ENCODE data around the gene TMEM37.

Gene TMEM37

DNA sequence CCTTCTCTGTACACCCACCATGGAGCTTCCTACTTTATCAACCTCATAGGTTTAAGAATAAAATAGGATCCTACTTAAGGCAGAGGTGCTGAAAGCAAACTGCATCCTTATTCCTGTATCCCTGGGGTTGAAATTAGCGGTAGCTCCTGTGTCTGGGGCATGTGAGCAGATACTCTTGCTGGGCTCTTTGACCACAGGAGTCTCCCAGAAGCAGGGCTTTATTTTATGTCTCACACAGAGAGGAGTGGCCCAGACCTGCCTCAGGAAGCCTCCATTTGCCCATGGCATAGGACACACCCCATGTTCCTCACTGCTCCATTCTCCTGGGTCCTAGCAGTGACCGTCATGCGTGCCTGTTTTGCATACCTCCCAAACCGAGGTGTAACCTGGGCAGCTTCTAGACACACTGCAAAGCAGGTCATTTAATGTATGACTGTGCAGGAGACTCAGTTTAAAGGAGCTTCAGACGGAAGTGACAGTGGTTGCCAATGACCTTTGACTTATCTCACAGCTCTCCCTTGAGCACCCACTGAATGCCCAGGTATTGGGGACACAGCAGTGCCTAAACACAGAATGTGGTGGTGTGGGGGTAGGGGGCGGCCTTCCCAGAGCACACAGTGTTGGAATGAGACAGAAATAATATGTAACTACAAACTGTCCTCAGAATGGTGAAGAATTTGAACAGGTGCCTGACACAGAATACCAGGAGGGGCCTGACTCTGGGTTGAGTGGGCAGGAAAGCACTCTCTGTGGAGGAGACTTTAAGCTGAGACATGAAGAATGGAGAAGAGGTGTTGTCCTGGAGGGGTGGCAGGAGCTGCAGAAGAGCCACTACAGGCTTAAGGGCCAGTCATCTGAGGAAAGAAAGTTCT, 3.7 kb downstream of the TMEM37 start:
- DNase-seq, result no peak

- no peak for DNase-seq
Measured at GRCh38 chr2:119435953-119436297, 4.3 kb downstream of the TMEM37 start.

DNA sequence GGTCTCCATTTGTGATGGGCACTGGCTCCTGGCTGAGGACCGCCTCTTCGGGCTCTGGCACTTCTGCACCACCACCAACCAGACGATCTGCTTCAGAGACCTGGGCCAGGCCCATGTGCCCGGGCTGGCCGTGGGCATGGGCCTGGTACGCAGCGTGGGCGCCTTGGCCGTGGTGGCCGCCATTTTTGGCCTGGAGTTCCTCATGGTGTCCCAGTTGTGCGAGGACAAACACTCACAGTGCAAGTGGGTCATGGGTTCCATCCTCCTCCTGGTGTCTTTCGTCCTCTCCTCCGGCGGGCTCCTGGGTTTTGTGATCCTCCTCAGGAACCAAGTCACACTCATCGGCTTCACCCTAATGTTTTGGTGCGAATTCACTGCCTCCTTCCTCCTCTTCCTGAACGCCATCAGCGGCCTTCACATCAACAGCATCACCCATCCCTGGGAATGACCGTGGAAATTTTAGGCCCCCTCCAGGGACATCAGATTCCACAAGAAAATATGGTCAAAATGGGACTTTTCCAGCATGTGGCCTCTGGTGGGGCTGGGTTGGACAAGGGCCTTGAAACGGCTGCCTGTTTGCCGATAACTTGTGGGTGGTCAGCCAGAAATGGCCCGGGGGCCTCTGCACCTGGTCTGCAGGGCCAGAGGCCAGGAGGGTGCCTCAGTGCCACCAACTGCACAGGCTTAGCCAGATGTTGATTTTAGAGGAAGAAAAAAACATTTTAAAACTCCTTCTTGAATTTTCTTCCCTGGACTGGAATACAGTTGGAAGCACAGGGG, 5.5 kb downstream of the TMEM37 start:
- DNase-seq, result no peak

- DNase-seq, result no peak
Measured at GRCh38 chr2:119438128-119438656, 6.5 kb downstream of the TMEM37 start.

- no peak for DNase-seq
Measured at GRCh38 chr2:119438726-119439284, 7.2 kb downstream of the TMEM37 start.

GRCh38 chr2:119439574-119440500, 8.2 kb downstream of the TMEM37 start:
- DNase-seq, result no peak

DNA sequence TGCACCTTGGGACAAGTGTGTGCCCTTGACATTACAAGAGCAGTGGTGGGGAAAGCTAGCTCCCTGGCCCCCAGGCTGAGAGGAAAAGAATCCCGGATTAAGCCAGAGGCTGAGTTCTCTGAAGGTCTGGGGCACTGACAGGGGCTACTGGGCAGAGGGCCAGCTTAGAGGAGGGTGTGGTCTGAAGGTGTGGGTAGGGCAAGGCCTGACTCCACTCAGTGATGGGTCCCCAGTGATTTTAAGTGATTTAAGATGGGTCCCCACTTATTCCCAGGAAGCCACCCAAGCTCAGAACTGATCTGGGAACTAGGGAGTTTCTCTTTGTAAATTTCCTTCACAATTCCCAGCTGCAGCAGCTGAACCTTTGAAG, 8.8 kb downstream of the TMEM37 start:
- DNase-seq, result no peak

GRCh38 chr2:119440873-119441272, 9.2 kb downstream of the TMEM37 start:
- no peak for DNase-seq

GRCh38 chr2:119441376-119442225, 9.9 kb downstream of the TMEM37 start:
- DNase-seq, result no peak

DNA sequence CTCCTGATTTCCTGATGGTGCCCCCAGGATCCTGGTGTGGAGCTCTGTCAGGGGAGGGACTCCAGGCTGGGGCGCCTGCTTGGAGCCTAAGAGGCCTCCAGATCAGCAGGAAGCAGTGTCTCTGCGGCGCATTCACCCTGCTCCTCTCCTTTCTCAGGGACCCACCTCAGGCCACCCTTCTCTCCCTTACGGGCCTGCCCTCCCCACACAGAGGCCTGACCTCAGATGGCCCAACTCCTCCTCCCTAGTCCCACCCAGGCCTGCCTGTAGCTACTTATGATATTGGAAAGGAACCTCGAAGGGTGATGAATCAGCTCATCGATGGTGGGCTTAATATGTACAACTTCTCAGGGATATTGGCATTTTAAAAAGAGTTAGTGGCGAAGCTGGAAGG, 10.6 kb downstream of the TMEM37 start:
- DNase-seq, result no peak

- no peak for DNase-seq
Measured at GRCh38 chr2:119442850-119443249, 11.2 kb downstream of the TMEM37 start.

DNA sequence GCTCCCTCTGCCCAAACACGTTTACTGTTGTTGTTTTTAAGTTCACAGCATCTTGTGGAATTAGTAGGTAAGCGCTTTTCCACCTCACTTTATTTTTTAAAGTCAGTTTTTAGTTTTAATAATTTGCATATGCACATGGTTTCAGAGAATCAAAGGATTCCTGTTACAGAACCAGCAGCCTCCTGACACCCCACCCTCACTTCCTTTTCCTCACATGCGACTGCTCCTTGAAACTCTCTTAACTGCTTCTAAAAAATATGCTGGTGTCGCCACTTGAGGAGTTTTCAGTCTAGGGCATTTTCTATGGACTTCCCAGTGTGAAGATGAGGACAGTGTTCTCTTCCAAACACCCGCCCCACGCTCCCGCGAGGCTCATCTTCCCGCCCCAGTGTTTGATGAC, 14.4 kb downstream of the TMEM37 start:
- no peak for DNase-seq

DNA sequence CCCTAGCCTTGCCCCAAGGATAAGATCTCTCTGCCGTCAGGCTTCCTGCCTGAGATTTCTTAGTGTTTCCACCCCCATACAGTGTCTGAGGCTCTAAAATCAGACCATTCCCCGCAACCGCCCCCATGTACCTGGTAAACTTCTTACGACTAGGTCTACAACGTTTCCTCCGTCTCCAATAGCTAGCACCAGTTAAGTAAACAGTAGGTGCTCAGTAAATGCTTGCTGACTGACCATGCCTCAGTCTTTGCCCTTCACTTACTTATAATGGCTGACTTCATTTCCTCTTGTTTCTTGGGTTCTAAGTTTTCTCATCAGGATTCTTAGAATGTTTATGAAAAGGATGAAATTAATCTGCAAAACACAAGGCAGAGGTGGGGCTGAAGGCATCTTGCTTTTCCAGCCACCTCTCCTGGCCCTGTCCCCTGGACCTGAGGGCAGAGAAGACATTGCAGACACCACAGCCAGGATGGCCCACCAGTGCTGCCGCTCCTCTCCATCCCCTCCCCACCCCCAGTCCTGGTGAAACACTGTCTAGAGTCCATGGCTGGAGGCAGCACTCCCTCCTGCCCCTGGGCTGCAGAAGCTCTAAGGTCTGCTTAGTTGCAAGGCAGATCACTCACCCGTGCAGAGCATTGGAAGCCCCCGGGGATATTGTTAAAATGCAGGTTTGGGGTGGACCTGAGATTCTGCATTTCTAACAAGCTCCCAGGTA, 16.9 kb downstream of the TMEM37 start:
- DNase-seq, result no peak

- no peak for DNase-seq
Measured at GRCh38 chr2:119449521-119449920, 17.9 kb downstream of the TMEM37 start.

- DNase-seq, result no peak
Measured at GRCh38 chr2:119451336-119452050, 19.8 kb downstream of the TMEM37 start.

DNA sequence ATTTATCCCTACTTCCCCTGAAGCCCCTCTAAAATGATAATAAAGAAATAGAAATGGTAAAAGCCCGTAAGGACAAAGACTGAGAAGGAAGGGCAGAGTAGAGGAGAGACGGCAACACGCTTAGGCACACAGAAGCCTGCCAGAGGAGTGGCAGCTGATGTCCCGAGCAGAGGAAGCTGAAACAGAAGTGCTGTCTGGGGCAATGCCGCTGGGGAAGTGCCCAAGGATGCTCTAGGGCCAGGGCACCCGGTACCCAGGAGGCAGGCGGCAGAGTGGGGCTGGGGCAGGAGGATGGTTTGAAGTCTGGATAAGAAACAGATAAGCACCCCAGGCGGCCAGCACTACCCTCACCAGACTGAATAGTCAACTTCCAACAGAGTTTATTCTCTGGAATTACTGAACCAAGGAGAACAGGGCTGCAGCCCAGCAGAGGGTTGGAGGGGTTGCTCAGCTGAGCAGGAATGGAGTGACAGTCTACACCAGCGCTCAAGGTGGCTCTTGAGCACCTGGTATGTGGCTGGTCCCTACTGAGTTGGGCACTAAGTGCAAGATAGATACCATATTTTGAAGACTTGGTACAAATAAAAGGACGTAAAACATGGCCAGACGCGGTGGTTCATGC, 22.4 kb downstream of the TMEM37 start:
- no peak for DNase-seq

DNA sequence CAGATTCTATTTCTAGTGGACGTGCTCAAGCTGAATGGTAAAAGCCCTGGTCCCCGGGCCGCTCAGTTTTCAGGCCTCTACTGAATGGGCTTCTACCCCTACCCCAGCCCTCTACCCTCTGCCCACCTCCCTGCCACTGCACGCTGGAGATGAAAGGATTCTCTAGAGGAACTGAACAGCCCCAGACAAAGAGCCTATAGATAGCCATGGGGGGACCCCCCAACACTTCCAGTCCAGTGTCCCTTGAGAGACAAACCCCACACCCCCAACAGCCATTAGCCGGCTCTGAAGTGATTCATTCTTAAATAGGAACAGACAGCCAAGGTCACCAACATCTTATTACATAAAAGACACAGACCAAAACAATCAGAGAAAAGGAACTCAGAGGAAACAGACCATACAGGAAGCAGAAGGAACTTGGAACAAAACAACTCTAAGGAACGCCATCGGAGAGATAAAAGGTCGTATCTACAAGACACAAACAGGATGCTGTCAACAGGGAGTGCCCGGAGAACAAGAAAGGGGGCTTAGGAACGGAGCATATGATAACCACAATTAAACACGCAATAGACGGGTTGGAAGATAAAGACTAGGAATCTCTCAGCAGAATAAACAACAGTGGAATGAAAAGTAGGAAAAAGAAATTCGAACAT, 23.5 kb downstream of the TMEM37 start:
- no peak for DNase-seq

DNA sequence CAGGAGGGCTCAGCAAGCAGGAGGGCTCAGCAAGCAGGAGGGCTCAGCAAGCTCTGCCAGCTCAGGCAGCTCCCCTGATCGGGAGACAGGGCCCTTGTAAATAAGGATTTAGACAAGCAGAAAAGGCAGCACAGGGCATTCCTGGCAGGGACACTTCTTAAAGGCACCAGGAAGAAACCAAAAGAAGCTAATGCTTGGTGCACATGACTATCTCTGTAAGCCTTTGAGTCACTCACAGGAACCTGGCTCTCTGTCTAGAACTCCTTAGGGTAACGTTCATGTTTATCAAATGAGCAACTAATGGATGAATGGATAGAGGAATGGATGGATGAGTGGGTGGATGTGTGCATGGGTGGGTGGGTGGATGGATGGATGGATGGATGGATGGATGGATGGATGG, 28.4 kb downstream of the TMEM37 start:
- DNase-seq, result no peak

GRCh38 chr2:119461811-119462210, 30.2 kb downstream of the TMEM37 start:
- no peak for DNase-seq
